Measurements from ENCODE around the gene GIPC1. TPM values are rescaled to one million over a fixed set of nuclear protein-coding genes. Genes with fewer than 3 reads are reported as not detected.
"Not testable (repeated sequence)": the region's sequence is repeated elsewhere in the genome, so short reads cannot be mapped to it uniquely, and the experiment has no call there.

The GIPC1 gene
- total RNA-seq, 1 experiment from 2014 or later = 205 TPM

GRCh38 chr19:14544977-14545715, 49.2 kb upstream of the GIPC1 start:
- H3K79me2 ChIP-seq (ENCODE audit: low read depth) = peaks cover 60% of the 10 kb centered on the region

GRCh38 chr19:14544047-14544446, 48.1 kb upstream of the GIPC1 start:
- TF ChIP-seq EZH2 (IDR thresholded peaks at IDR 0.05; ENCODE audit: low read depth) (no peak), CTCF (conservative IDR thresholded peaks at IDR 0.05) (no peak)
- H3K36me3 ChIP-seq (ENCODE audit: low read depth) = no peaks in the 10 kb centered on the region; the same call in 1 of the 2 replicates
- H3K27me3 ChIP-seq (ENCODE audit: insufficient read depth, low read depth) = no peaks in the 10 kb centered on the region
- H4K20me1 ChIP-seq (ENCODE audit: insufficient read depth) = peaks cover 33% of the 10 kb centered on the region
- H3K79me2 ChIP-seq (ENCODE audit: low read depth) = peaks cover 66% of the 10 kb centered on the region
- H3K4me2 ChIP-seq = no peak overlapping the region
- ChIA-PET CTCF (no interaction called here), POLR2A (ENCODE audit: unreplicated experiment) (no interaction called here)
- no peaks in the 10 kb centered on the region for H3K4me1 ChIP-seq (replicated peaks; ENCODE audit: insufficient read depth)
- H3K4me3 ChIP-seq = no peak overlapping the region
- H2AFZ ChIP-seq = no peak overlapping the region
- DNase-seq = no peak
- H3K9me3 ChIP-seq (ENCODE audit: insufficient read depth, low read depth) = no peaks in the 10 kb centered on the region
- H3K9me2 ChIP-seq (ENCODE audit: insufficient read depth) = no peaks in the 10 kb centered on the region
- intact Hi-C loops (cut with micrococcal nuclease; ENCODE audit: unreplicated experiment) = no loop called here
- no peaks in the 10 kb centered on the region for H3F3A ChIP-seq (ENCODE audit: insufficient read depth, low read depth)
- no peak overlapping the region for H3K27ac ChIP-seq
- no TSS peak for BruUV-seq (replicated peaks)

More at GRCh38 chr19:14544977-14545715, 49.2 kb upstream of the GIPC1 start:
- POLR2A ChIA-PET (ENCODE audit: unreplicated experiment) = no interaction called here
- H3K9me2 ChIP-seq (ENCODE audit: insufficient read depth) = no peaks in the 10 kb centered on the region
- no peaks in the 10 kb centered on the region; the same call in 1 of the 2 replicates for H3K36me3 ChIP-seq (ENCODE audit: low read depth)
- intact Hi-C loops (cut with micrococcal nuclease; ENCODE audit: unreplicated experiment) = no loop called here
- H3K4me3 ChIP-seq = no peak overlapping the region
- no peak overlapping the region for H3K4me2 ChIP-seq
- H2AFZ ChIP-seq = no peak overlapping the region
- no peaks in the 10 kb centered on the region for H3K9me3 ChIP-seq (ENCODE audit: insufficient read depth, low read depth)
- no peaks in the 10 kb centered on the region for H3K27me3 ChIP-seq (ENCODE audit: insufficient read depth, low read depth)
- H3K4me1 ChIP-seq (replicated peaks; ENCODE audit: insufficient read depth) = peaks cover 2% of the 10 kb centered on the region
- CTCF ChIA-PET = interaction anchor here (0.7 kb wide), 1 partner anchor 652 kb away, joined by 4 read pairs; no protein-coding TSS in a partner anchor
- TF ChIP-seq CTCF (conservative IDR thresholded peaks at IDR 0.05) (no peak), EZH2 (IDR thresholded peaks at IDR 0.05; ENCODE audit: low read depth) (no peak)
- peaks cover 28% of the 10 kb centered on the region for H4K20me1 ChIP-seq (ENCODE audit: insufficient read depth)
- H3F3A ChIP-seq (ENCODE audit: insufficient read depth, low read depth) = peaks cover 4% of the 10 kb centered on the region; the same call in 1 of the 2 replicates
- no peak for DNase-seq
- no peak overlapping the region for H3K27ac ChIP-seq
- BruUV-seq (replicated peaks) = no TSS peak

GRCh38 chr19:14542711-14543328, 46.9 kb upstream of the GIPC1 start:
- BruUV-seq (replicated peaks) = no TSS peak
- Histone ChIP-seq H3K36me3 (ENCODE audit: low read depth) (no peaks in the 10 kb centered on the region), H3K27me3 (ENCODE audit: insufficient read depth, low read depth) (no peaks in the 10 kb centered on the region), H2AFZ (no peak overlapping the region), H3K4me3 (no peak overlapping the region), H3K79me2 (ENCODE audit: low read depth) (peaks cover 77% of the 10 kb centered on the region), H4K20me1 (ENCODE audit: insufficient read depth) (peaks cover 42% of the 10 kb centered on the region), H3K27ac (no peak overlapping the region), H3K4me2 (no peak overlapping the region), H3F3A (ENCODE audit: insufficient read depth, low read depth) (peaks cover 3% of the 10 kb centered on the region; the same call in 1 of the 2 replicates), H3K4me1 (replicated peaks; ENCODE audit: insufficient read depth) (peaks cover 3% of the 10 kb centered on the region), H3K9me3 (ENCODE audit: insufficient read depth, low read depth) (no peaks in the 10 kb centered on the region), H3K9me2 (ENCODE audit: insufficient read depth) (no peaks in the 10 kb centered on the region)
- POLR2A ChIA-PET (ENCODE audit: unreplicated experiment) = interaction anchor here (0.5 to 0.9 kb wide), 6 partner anchors 11 to 1846 kb away, joined by 3 to 13 read pairs (median 5); partner anchors contain the start of gene GIPC1
- no peak for TF ChIP-seq EZH2 (IDR thresholded peaks at IDR 0.05; ENCODE audit: low read depth)
- no peak for TF ChIP-seq CTCF (conservative IDR thresholded peaks at IDR 0.05)
- DNase-seq = peak in 1 of 2 experiments; percentile 56
- intact Hi-C loops (cut with micrococcal nuclease; ENCODE audit: unreplicated experiment) = no loop called here
- CTCF ChIA-PET = interaction anchor here (0.6 kb wide), 1 partner anchor 455 kb away, joined by 21 read pairs; no protein-coding TSS in a partner anchor

- H3K27ac ChIP-seq = not testable (repeated sequence)
These were observed 46.1 kb upstream of the GIPC1 start for GRCh38 chr19:14541979-14542378.

More at GRCh38 chr19:14541979-14542378, 46.1 kb upstream of the GIPC1 start:
- H3K4me2 ChIP-seq; intact Hi-C loops (cut with micrococcal nuclease; ENCODE audit: unreplicated experiment); H3K9me2 ChIP-seq (ENCODE audit: insufficient read depth); H3K36me3 ChIP-seq (ENCODE audit: low read depth); H2AFZ ChIP-seq; H3K9me3 ChIP-seq (ENCODE audit: insufficient read depth, low read depth); CTCF ChIA-PET; H3K27me3 ChIP-seq (ENCODE audit: insufficient read depth, low read depth); BruUV-seq (replicated peaks); H3F3A ChIP-seq (ENCODE audit: insufficient read depth, low read depth); H3K4me3 ChIP-seq; DNase-seq; POLR2A ChIA-PET (ENCODE audit: unreplicated experiment): not testable (repeated sequence)
- Histone ChIP-seq H3K4me1 (replicated peaks; ENCODE audit: insufficient read depth) (peaks cover 10% of the 10 kb centered on the region), H4K20me1 (ENCODE audit: insufficient read depth) (peaks cover 48% of the 10 kb centered on the region), H3K79me2 (ENCODE audit: low read depth) (peaks cover 82% of the 10 kb centered on the region)

All from PC-9 (cell line).